NCI-H128 (cell line): ENCODE data around the gene LOC101059915.

Experiments
- DNase-seq: peaks from one replicate; lab custom pipeline; 2025; ENCODE audit not compliant: unreplicated experiment; lab: John Stamatoyannopoulos, UW

LOC101059915 gene

GRCh38 chrX:71667328-71668247 lies at the start of gene LOC101059915:
Gene LOC101059915 (plus strand): TSS chrX:71667546.
- DNase-seq = no peak

- no peak for DNase-seq
Measured at GRCh38 chrX:71617742-71618141, 49.6 kb upstream of the LOC101059915 start.

GRCh38 chrX:71618303-71618721 lies 49.0 kb upstream of the LOC101059915 start, which contains the start of gene CXCR3:
Gene CXCR3 (minus strand): TSS chrX:71618511. CDS start chrX:71618449, 62 bp downstream.
- no peak for DNase-seq

- DNase-seq = no peak
Measured at GRCh38 chrX:71618787-71619186, 48.6 kb upstream of the LOC101059915 start.

GRCh38 chrX:71619193-71619592 lies 48.2 kb upstream of the LOC101059915 start:
- no peak for DNase-seq

GRCh38 chrX:71619986-71620385 lies 47.4 kb upstream of the LOC101059915 start:
- DNase-seq = no peak

- DNase-seq = no peak
Measured at GRCh38 chrX:71621603-71622002, 45.7 kb upstream of the LOC101059915 start.

GRCh38 chrX:71622032-71622575 lies 45.2 kb upstream of the LOC101059915 start:
- no peak for DNase-seq

GRCh38 chrX:71622576-71623450 lies 44.5 kb upstream of the LOC101059915 start:
- DNase-seq = no peak

- DNase-seq = no peak
Measured at GRCh38 chrX:71623714-71624113, 43.6 kb upstream of the LOC101059915 start.

GRCh38 chrX:71625471-71625870 lies 41.9 kb upstream of the LOC101059915 start:
- DNase-seq = no peak

GRCh38 chrX:71626576-71626975 lies 40.8 kb upstream of the LOC101059915 start:
- DNase-seq = no peak

- DNase-seq = no peak
Measured at GRCh38 chrX:71627588-71628404, 39.5 kb upstream of the LOC101059915 start.

- DNase-seq = no peak
Measured at GRCh38 chrX:71629467-71629866, 37.9 kb upstream of the LOC101059915 start.

- peak; percentile 45 for DNase-seq
Measured at GRCh38 chrX:71632923-71633657, 34.3 kb upstream of the LOC101059915 start.

- no peak for DNase-seq
Measured at GRCh38 chrX:71634366-71634765, 33.0 kb upstream of the LOC101059915 start.

GRCh38 chrX:71636438-71637252 lies 30.7 kb upstream of the LOC101059915 start:
- DNase-seq = no peak

- no peak for DNase-seq
Measured at GRCh38 chrX:71637253-71637618, 30.1 kb upstream of the LOC101059915 start.

GRCh38 chrX:71637848-71638247 lies 29.5 kb upstream of the LOC101059915 start:
- DNase-seq = no peak
